ENCODE results near the gene GUCY2D. TPM values are rescaled to one million over a fixed set of nuclear protein-coding genes. Genes with fewer than 3 reads are reported as not detected.
"Not testable (repeated sequence)": the region's sequence is repeated elsewhere in the genome, so short reads cannot be mapped to it uniquely, and the experiment has no call there.

The GUCY2D gene
- under 1 TPM in 1 of 4 donors, not detected in 3; 0.14 TPM for total RNA-seq

GRCh38 chr17:8001976-8002720 lies at the start of gene GUCY2D:
Gene GUCY2D, plus strand, starts transcription at chr17:8002615. Its CDS starts 433 bp downstream, at chr17:8003048.
- no peak for TF ChIP-seq POLR2A (IDR thresholded peaks at IDR 0.05)
- no peak for TF ChIP-seq CTCF (IDR thresholded peaks at IDR 0.05)
- H3K27ac ChIP-seq, result no peak within 1 kb of the TSS
- intact Hi-C loops (cut with DNase I; ENCODE audit: low total_unique reads), result no loop called here
- H3K9me3 ChIP-seq, result no peaks in the 10 kb centered on the region
- DNase-seq, result no peak
- H3K27me3 ChIP-seq, result peaks cover 14 to 30% of the 10 kb centered on the region in 2 donors
- no peak within 1 kb of the TSS for H3K4me3 ChIP-seq
- H3K4me1 ChIP-seq, result peaks cover 0 to 5% of the 10 kb centered on the region in 2 donors
- H3K36me3 ChIP-seq, result no peaks in the 10 kb centered on the region

- H3K27ac ChIP-seq; DNase-seq; H3K9me3 ChIP-seq; intact Hi-C loops (cut with DNase I; ENCODE audit: low total_unique reads); H3K36me3 ChIP-seq; H3K27me3 ChIP-seq; H3K4me3 ChIP-seq; H3K4me1 ChIP-seq: not testable (repeated sequence)
Measured at GRCh38 chr17:7953266-7953665, 49.1 kb upstream of the GUCY2D start.

- intact Hi-C loops (cut with DNase I; ENCODE audit: low total_unique reads), result no loop called here
- TF ChIP-seq POLR2A (IDR thresholded peaks at IDR 0.05), result no peak
- TF ChIP-seq CTCF (IDR thresholded peaks at IDR 0.05), result no peak
- H3K27me3 ChIP-seq, result no peaks in the 10 kb centered on the region
- H3K4me3 ChIP-seq, result no peak overlapping the region
- no peak for DNase-seq
- peak overlapping the region; percentile 72 to 77 for H3K27ac ChIP-seq
- no peaks in the 10 kb centered on the region for H3K4me1 ChIP-seq
- no peaks in the 10 kb centered on the region for H3K9me3 ChIP-seq
- H3K36me3 ChIP-seq, result no peaks in the 10 kb centered on the region
Measured at GRCh38 chr17:7955414-7956227, 46.8 kb upstream of the GUCY2D start.

- peak overlapping the region; percentile 72 to 77 for H3K27ac ChIP-seq
- no peak overlapping the region for H3K4me3 ChIP-seq
- H3K4me1 ChIP-seq, result no peaks in the 10 kb centered on the region
- H3K27me3 ChIP-seq, result no peaks in the 10 kb centered on the region
- DNase-seq, result peak; percentile 80 to 89
- intact Hi-C loops (cut with DNase I; ENCODE audit: low total_unique reads), result no loop called here
- no peaks in the 10 kb centered on the region for H3K36me3 ChIP-seq
- TF ChIP-seq POLR2A (IDR thresholded peaks at IDR 0.05) (no peak), CTCF (IDR thresholded peaks at IDR 0.05) (no peak)
- no peaks in the 10 kb centered on the region for H3K9me3 ChIP-seq
Measured at GRCh38 chr17:7956228-7956965, 46.0 kb upstream of the GUCY2D start.

- Histone ChIP-seq H3K36me3 (no peaks in the 10 kb centered on the region), H3K4me1 (no peaks in the 10 kb centered on the region), H3K27ac (peak overlapping the region in 1 of 2 donors; percentile 38), H3K9me3 (no peaks in the 10 kb centered on the region), H3K4me3 (no peak overlapping the region), H3K27me3 (no peaks in the 10 kb centered on the region)
- DNase-seq, result no peak
- intact Hi-C loops (cut with DNase I; ENCODE audit: low total_unique reads), result no loop called here
- TF ChIP-seq CTCF (IDR thresholded peaks at IDR 0.05) (no peak), POLR2A (IDR thresholded peaks at IDR 0.05) (no peak)
Measured at GRCh38 chr17:7959503-7960253, 42.7 kb upstream of the GUCY2D start.
